Measurements from ENCODE around the gene SLC35G3. TPM values are rescaled to one million over a fixed set of nuclear protein-coding genes. Genes with fewer than 3 reads are reported as not detected.
"Not testable (repeated sequence)": the region's sequence is repeated elsewhere in the genome, so short reads cannot be mapped to it uniquely, and the experiment has no call there.

The SLC35G3 gene
- total RNA-seq, result not detected
- long read RNA-seq, result 0 reads

DNA sequence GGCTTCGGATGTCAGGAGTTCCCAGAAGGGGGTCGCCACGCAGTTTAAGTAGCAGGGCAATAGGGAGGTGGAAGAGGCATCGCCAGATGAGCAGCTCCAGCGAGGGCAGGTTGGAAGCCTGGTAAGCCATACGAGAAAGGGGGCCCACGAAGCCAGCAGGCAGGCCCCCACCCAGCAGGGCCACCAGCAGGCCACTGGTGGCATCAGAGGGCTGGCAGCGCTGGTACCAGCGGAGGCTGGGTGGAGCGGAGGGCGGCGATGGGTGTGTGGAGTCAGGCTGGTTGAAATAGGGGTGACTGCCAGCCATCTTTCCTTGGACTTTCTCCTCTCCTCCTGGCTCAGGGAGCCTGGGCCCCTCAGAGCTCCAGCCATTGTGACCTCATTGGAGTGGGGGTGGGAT, at the start of gene SLC35G3:
TSS of gene SLC35G3 (minus strand) at position 393 of the 400 bp plus-strand sequence. CDS start at position 307, 86 bp downstream.
- DNase-seq; intact Hi-C loops (cut with micrococcal nuclease); ATAC-seq: not testable (repeated sequence)

DNA sequence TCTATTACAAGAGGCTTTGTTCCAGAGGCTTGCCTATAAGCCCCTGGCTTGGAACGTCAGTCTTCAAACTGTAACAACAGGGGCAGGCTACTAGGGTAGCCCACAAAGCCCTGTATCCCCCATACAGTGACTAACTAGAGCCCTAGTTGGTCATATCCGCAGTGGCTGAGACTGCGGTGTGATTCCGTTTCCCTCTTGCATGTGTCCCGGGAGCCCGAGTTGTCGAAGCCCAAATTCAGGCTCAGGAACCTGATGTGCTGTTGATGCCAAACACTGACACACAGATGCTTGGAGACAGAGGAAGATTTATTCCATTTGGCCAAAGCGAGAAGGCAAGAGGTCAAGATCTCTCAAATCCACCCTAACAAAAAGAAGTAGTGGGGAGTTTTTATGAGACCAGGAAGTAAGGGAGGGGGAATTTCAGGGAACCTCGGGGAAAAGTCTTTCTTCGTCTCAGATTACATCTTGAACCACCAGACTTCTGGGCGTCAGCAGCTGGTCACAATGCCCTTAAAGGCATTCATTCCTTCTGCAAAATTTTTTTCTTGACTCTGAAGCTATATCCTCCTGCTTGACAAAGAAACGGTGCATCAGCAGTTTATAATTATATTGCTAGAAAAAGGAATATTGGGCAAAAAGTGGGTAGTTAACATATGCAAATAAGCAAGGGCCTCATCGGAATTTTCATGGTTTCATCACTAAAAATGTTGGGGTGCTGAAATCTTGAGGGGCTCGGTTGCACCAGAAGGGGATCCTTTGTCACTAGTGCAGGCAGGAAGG, 49.6 kb upstream of the SLC35G3 start:
- ATAC-seq (peak; percentile 49), DNase-seq (peak; percentile 54)
- intact Hi-C loops (cut with micrococcal nuclease), result no loop called here

- intact Hi-C loops (cut with micrococcal nuclease), result no loop called here
- ATAC-seq, result peak; percentile 98
- peak; percentile 96 for DNase-seq
Measured at GRCh38 chr17:35242805-35243560, 48.8 kb upstream of the SLC35G3 start, which contains the start of gene SLFN5. TSS of gene SLFN5 (plus strand) at chr17:35243072. CDS start at chr17:35258691, 15,619 bp downstream.

DNA sequence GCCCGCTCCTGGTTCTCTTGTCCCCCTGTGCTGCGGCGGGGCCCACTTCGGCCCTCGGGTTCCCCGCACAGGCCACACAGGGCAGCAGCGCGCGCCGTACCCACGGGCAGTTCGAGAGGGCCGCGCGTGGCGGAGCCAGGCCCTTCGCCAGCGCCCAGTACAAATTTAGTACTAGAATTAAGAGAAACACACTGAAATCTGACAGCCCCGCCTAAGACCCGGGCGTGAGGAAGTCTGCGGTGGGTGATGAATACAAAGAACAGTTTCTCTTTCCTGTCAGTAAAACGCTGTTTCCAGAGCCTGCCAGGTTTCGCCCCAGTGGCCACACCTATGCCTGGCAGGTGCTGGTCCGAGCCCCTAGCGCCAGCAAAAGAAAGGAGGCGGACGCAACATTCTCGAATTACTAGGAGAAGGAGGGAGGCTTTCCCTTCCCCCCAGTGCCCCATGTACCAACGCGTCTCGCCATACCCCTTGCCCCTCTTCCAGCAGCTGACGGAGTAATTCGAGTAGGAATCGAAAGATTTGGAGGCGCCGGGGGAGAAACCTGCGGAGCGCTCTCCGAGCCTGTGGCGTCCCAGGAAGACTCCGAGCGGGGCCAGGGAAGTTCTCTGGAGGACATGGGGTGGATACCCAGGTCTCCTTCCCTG, 48.1 kb upstream of the SLC35G3 start:
- DNase-seq (peak; percentile 63), ATAC-seq (peak; percentile 54)
- intact Hi-C loops (cut with micrococcal nuclease), result no loop called here

DNA sequence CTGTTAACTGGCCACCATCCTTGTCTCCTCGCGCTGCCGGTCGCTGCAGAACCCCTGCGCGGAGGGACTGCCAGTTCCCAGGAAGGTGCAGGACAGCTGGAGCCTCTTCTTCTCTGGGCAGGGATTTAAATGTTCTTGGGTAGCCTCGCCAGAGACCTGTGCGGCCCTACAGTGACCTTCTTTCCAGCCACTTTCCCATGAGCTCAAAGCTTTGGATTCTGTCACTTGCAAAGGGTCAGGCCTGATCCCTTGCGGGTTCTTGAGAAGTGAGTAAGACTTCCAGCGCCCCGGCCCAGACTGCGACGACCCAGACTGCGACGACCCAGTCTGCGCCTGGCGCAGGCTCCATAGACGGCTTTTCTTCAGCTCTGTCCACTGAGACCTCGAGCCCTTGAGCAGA, 47.3 kb upstream of the SLC35G3 start:
- no peak for ATAC-seq
- intact Hi-C loops (cut with micrococcal nuclease), result no loop called here
- no peak for DNase-seq

- DNase-seq (no peak), ATAC-seq (no peak)
- intact Hi-C loops (cut with micrococcal nuclease), result no loop called here
Measured at GRCh38 chr17:35240861-35241260, 46.7 kb upstream of the SLC35G3 start.

- ATAC-seq (no peak), DNase-seq (no peak)
- intact Hi-C loops (cut with micrococcal nuclease), result no loop called here
Measured at GRCh38 chr17:35239823-35240222, 45.6 kb upstream of the SLC35G3 start.

- intact Hi-C loops (cut with micrococcal nuclease), result no loop called here
- no peak for DNase-seq
- ATAC-seq, result no peak
Measured at GRCh38 chr17:35238821-35239220, 44.6 kb upstream of the SLC35G3 start.

DNA sequence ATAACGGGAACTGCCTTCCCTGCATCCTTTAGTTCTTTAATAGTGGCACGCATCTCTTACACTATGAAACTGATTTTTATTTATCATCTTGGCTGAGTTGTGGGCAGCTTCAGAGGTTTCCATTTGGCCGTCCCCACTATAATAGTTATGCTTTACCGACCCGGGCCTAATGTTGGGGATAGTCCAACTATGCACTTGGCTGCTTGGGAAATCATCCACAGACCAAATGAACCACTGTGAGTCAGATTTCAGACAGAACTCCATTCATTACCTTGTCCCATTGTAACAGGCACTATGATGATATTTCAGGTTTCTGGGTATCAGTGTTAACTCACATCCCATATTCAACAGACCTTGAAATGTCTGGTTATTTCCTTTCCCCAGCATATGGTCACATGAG, 42.6 kb upstream of the SLC35G3 start:
- intact Hi-C loops (cut with micrococcal nuclease), result no loop called here
- DNase-seq, result no peak
- no peak for ATAC-seq

GRCh38 chr17:35235917-35236316, 41.7 kb upstream of the SLC35G3 start:
- ATAC-seq, result no peak
- DNase-seq, result no peak
- intact Hi-C loops (cut with micrococcal nuclease), result no loop called here

DNA sequence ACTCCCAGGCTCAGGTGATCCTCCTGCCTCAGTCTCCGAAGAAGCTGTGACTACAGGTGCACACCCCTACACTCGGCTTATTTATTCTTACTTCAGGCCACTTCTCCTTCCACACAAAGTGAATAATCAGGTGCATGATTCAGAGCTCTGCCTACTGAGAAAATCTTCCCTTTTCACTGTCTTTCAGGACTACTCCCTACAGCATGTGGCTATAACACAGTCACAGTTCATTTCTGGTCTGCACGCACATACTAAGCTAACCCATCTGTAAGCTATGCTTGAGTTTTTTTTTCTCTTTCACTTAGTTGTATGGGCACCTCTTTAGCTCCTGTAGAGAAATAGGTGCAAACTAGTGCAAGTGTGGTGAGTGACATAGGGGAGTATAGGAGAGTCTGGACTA, 41.1 kb upstream of the SLC35G3 start:
- DNase-seq, result no peak
- intact Hi-C loops (cut with micrococcal nuclease), result no loop called here
- no peak for ATAC-seq

- intact Hi-C loops (cut with micrococcal nuclease); ATAC-seq; DNase-seq: not testable (repeated sequence)
Measured at GRCh38 chr17:35234315-35234714, 40.1 kb upstream of the SLC35G3 start.

DNA sequence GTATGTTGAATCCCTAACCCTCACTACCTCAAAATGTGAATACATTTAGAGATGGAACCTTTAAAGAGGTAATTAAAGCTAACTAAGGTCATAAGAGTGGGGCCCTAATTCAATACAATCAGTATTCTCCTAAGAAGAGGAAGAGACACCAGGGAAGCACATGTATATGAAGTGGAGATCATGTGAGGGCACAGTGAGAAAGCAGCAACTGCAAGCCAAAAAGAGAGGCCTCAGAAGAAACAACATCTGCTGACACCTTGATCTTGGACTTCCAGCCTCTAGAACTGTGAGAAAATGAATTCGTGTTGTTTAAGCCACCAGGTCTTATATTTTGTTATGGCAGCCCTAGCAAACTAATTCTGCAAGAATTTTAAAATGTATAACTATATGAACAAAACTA, 35.4 kb upstream of the SLC35G3 start:
- intact Hi-C loops (cut with micrococcal nuclease), result no loop called here
- no peak for ATAC-seq
- no peak for DNase-seq

- intact Hi-C loops (cut with micrococcal nuclease), result no loop called here
- DNase-seq, result no peak
- ATAC-seq, result no peak
Measured at GRCh38 chr17:35227546-35227945, 33.4 kb upstream of the SLC35G3 start.

- ATAC-seq (no peak), DNase-seq (no peak)
- intact Hi-C loops (cut with micrococcal nuclease), result no loop called here
Measured at GRCh38 chr17:35224436-35224835, 30.2 kb upstream of the SLC35G3 start.

GRCh38 chr17:35222452-35222851, 28.3 kb upstream of the SLC35G3 start:
- DNase-seq (no peak), ATAC-seq (no peak)
- intact Hi-C loops (cut with micrococcal nuclease), result no loop called here

DNA sequence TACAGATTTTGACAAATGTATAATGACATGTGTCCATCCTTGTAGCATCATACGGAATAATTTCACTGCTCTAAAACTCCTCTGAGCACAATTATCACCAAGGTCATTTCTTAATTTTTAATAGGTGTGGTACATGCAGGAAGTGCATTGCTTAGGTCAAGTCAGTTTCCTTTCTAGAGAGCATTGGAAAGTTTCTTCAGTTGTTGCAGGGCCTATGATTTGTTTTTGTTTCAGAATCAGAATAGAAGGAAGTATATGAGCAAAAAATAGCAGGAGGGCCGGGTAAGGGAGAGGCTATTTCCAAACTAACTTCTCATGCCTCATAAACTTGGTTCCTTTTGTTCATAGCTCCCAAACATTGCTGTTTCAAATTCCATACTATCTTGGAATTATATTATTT, 24.7 kb upstream of the SLC35G3 start:
- no peak for DNase-seq
- intact Hi-C loops (cut with micrococcal nuclease), result no loop called here
- no peak for ATAC-seq

GRCh38 chr17:35217107-35217506, 22.9 kb upstream of the SLC35G3 start:
- no peak for DNase-seq
- ATAC-seq, result no peak
- intact Hi-C loops (cut with micrococcal nuclease), result no loop called here

- DNase-seq (no peak), ATAC-seq (no peak)
- intact Hi-C loops (cut with micrococcal nuclease), result no loop called here
Measured at GRCh38 chr17:35214631-35215273, 20.6 kb upstream of the SLC35G3 start.

Data from left ventricle myocardium superior (tissue), 1 donor.